H9 (cell line): ENCODE measurements around the gene MUC5AC. TPM values are rescaled to one million over a fixed set of nuclear protein-coding genes. Genes with fewer than 3 reads are reported as not detected.

Experiments
- DNase-seq: peaks from one replicate; pipeline ENCODE4 v3.0.0-alpha.2; 2017
- H2AFZ ChIP-seq: one replicate; pipeline ENCODE4 v1.6.1; 2013; ENCODE audit warnings: mild to moderate bottlenecking, low read length, control low read depth, moderate library complexity
- H2AK5ac ChIP-seq: 2 replicates; pipeline ENCODE4 v1.6.1; 2013; ENCODE audit warnings: low read length, control low read depth, mixed read lengths; ENCODE audit not compliant: insufficient read length
- H2BK120ac ChIP-seq: one replicate; pipeline ENCODE4 v1.6.1; 2013; ENCODE audit warnings: low read depth, mild to moderate bottlenecking, low read length, control low read depth, inconsistent platforms; ENCODE audit not compliant: poor library complexity, severe bottlenecking
- H2BK12ac ChIP-seq: 2 replicates; pipeline ENCODE4 v1.6.1; 2013; ENCODE audit warnings: low read length, control low read depth, mixed read lengths, low read depth; ENCODE audit not compliant: insufficient read length
- H2BK15ac ChIP-seq: 2 replicates; pipeline ENCODE4 v1.6.1; 2013; ENCODE audit warnings: low read depth, low read length, control low read depth
- H2BK20ac ChIP-seq: one replicate; pipeline ENCODE4 v1.6.1; 2013; ENCODE audit warnings: low read depth, mild to moderate bottlenecking, low read length, control low read depth, inconsistent platforms; ENCODE audit not compliant: poor library complexity, severe bottlenecking
- H2BK5ac ChIP-seq: 2 replicates; pipeline ENCODE4 v1.6.1; 2013; ENCODE audit warnings: low read length, control low read depth, mixed read lengths; ENCODE audit not compliant: insufficient read length
- H3K14ac ChIP-seq: 2 replicates; pipeline ENCODE4 v1.6.1; 2013; ENCODE audit warnings: low read length, control low read depth; ENCODE audit not compliant: insufficient read depth
- H3K18ac ChIP-seq: 2 replicates; pipeline ENCODE4 v1.6.1; 2013; ENCODE audit warnings: low read depth, mild to moderate bottlenecking, mixed read lengths, low read length, control low read depth; ENCODE audit not compliant: insufficient read length
- H3K23ac ChIP-seq: 2 replicates; pipeline ENCODE4 v1.6.1; 2013; ENCODE audit warnings: low read length, control low read depth, mixed read lengths, low read depth; ENCODE audit not compliant: insufficient read length
- H3K23me2 ChIP-seq: 2 replicates; pipeline ENCODE4 v1.6.1; 2013; ENCODE audit warnings: low read depth, mild to moderate bottlenecking, mixed read lengths, low read length, control low read depth; ENCODE audit not compliant: insufficient read length, poor library complexity, severe bottlenecking
- H3K27ac ChIP-seq: 2 replicates; pipeline ENCODE4 v1.5.1; 2013; ENCODE audit warnings: low read length, control low read depth, mixed read lengths, low read depth; ENCODE audit not compliant: insufficient read length
- H3K27me3 ChIP-seq: 2 replicates; pipeline ENCODE4 v1.6.1; 2013; ENCODE audit warnings: low read length, control low read depth, inconsistent platforms; ENCODE audit not compliant: insufficient read depth
- H3K4ac ChIP-seq: 2 replicates; pipeline ENCODE4 v1.6.1; 2013; ENCODE audit warnings: low read depth, mild to moderate bottlenecking, control low read depth, inconsistent platforms, low read length, moderate library complexity
- H3K4me1 ChIP-seq: 2 replicates; pipeline ENCODE4 v1.6.1; 2013; ENCODE audit warnings: low read length, control low read depth, inconsistent platforms; ENCODE audit not compliant: insufficient read depth
- H3K4me2 ChIP-seq: 2 replicates; pipeline ENCODE4 v1.6.1; 2013; ENCODE audit warnings: low read length, control low read depth, mixed read lengths; ENCODE audit not compliant: insufficient read length, insufficient read depth
- H3K56ac ChIP-seq: 2 replicates; pipeline ENCODE4 v1.6.1; 2013; ENCODE audit warnings: low read depth, mild to moderate bottlenecking, mixed read lengths, low read length, control low read depth; ENCODE audit not compliant: insufficient read length
- H3K79me1 ChIP-seq: 2 replicates; pipeline ENCODE4 v1.6.1; 2013; ENCODE audit warnings: low read depth, mild to moderate bottlenecking, moderate library complexity, low read length, control low read depth, inconsistent platforms; ENCODE audit not compliant: insufficient read depth, poor library complexity, severe bottlenecking
- H3K79me2 ChIP-seq: 2 replicates; pipeline ENCODE4 v1.6.1; 2013; ENCODE audit warnings: low read length, control low read depth, inconsistent platforms; ENCODE audit not compliant: insufficient read depth
- H3K9ac ChIP-seq: 2 replicates; pipeline ENCODE4 v1.6.1; 2013; ENCODE audit warnings: low read length, control low read depth, mixed read lengths; ENCODE audit not compliant: insufficient read length; ENCODE audit errors: extremely low read depth
- H3K9me3 ChIP-seq: one replicate; pipeline ENCODE4 v1.6.1; 2013; ENCODE audit warnings: low read depth, low read length, inconsistent platforms; ENCODE audit not compliant: control insufficient read depth
- H3T11ph ChIP-seq: one replicate; pipeline ENCODE4 v1.6.1; 2013; ENCODE audit warnings: mild to moderate bottlenecking, low read length, control low read depth, inconsistent platforms
- H4K20me1 ChIP-seq: one replicate; pipeline ENCODE4 v1.6.1; 2013; ENCODE audit not compliant: control insufficient read depth, insufficient read length, insufficient read depth
- H4K5ac ChIP-seq: 2 replicates; pipeline ENCODE4 v1.6.1; 2013; ENCODE audit warnings: low read depth, mild to moderate bottlenecking, mixed read lengths, low read length, control low read depth; ENCODE audit not compliant: insufficient read length
- H4K8ac ChIP-seq: replicated peaks from 2 replicates; pipeline ENCODE4 v1.6.1; 2013; ENCODE audit warnings: low read length, control low read depth, mixed read lengths, low read depth; ENCODE audit not compliant: insufficient read length
- H4K91ac ChIP-seq: 2 replicates; pipeline ENCODE4 v1.6.1; 2013; ENCODE audit warnings: low read depth, mild to moderate bottlenecking, moderate library complexity, mixed read lengths, low read length, control low read depth; ENCODE audit not compliant: insufficient read length
- H3K27ac Mint-ChIP-seq, 3 experiments: 2 replicates in 2 of 3; 3 replicates in 1 of 3; pipeline ENCODE4 v1.8.0; 2020 to 2021; ENCODE audit warnings: mixed read lengths in 3 of 3, mild to moderate bottlenecking in 1 of 3, moderate library complexity in 1 of 3
- H3K27me3 Mint-ChIP-seq: 2 replicates; pipeline ENCODE4 v1.8.0; 2021; ENCODE audit warnings: low read depth, mild to moderate bottlenecking, moderate library complexity, mixed read lengths
- H3K36me3 Mint-ChIP-seq, 3 experiments: 2 replicates in 2 of 3; 3 replicates in 1 of 3; pipeline ENCODE4 v1.8.0; 2020 to 2021; ENCODE audit warnings: low read depth in 3 of 3, mixed read lengths in 3 of 3; ENCODE audit not compliant: insufficient read depth in 1 of 3
- H3K4me1 Mint-ChIP-seq, 2 experiments: 2 replicates each; pipeline ENCODE4 v1.8.0; 2020; ENCODE audit warnings: mixed read lengths in 2 of 2
- H3K4me3 Mint-ChIP-seq, 2 experiments: 2 replicates in 1 of 2; 3 replicates in 1 of 2; pipeline ENCODE4 v1.8.0; 2020 to 2021; ENCODE audit warnings: mild to moderate bottlenecking in 2 of 2, mixed read lengths in 2 of 2, moderate library complexity in 1 of 2
- H3K9me3 Mint-ChIP-seq, 2 experiments: 2 replicates in 1 of 2; 3 replicates in 1 of 2; pipeline ENCODE4 v1.8.0; 2020; ENCODE audit warnings: mild to moderate bottlenecking in 2 of 2, mixed read lengths in 2 of 2, moderate library complexity in 1 of 2
- WGBS: extraction: QIAGEN DNeasy Blood & Tissue Kit; methylation state at CpG from one replicate; pipeline ENCODE4 v1.1.7; 2013; ENCODE audit warnings: missing lambda C conversion rate, low lambda C conversion rate, mixed read lengths; ENCODE audit not compliant: insufficient read length; ENCODE audit errors: extremely low coverage; 5-methylcytosine and 5-hydroxymethylcytosine counted together
- total RNA-seq: library from RNA; stranded (reverse); gene quantifications from 2 replicates; pipeline ENCODE4 v1.2.1, GENCODE V29; 2021
- TF ChIP-seq, protein P1 (sequence below): fragments of 200-600 bp; sonication (generic); conservative IDR thresholded peaks from 3 replicates; pipeline ENCODE4 v1.8.0; 2021; ENCODE audit warnings: antibody characterized with exemption, mild to moderate bottlenecking

MUC5AC gene
- total RNA-seq, 1 experiment from 2014 or later, result not detected

DNA sequence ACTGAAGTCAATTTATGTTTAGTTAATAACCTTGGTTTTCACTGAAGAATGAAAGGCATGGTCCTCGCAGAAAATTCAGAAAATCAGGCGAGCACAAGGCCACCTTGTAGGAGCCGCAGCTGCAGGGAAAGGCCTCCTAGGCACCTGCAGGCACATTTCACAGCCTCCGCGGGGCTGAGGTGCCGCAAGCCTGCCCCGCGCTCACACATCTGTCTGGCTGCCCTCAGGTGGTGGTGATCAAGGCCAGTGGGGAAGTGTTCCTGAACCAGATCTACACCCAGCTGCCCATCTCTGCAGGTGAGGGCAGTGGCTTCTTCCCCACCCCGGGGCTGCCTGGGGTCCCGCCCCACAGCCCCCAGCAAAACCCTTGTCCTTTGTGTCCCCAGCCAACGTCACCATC, 10.5 kb downstream of the MUC5AC start:
- no peak for DNase-seq
- H3K23ac ChIP-seq, result no peak overlapping the region
- H3K4me1 ChIP-seq, result no peaks in the 10 kb centered on the region
- no peak overlapping the region for H4K5ac ChIP-seq
- H3T11ph ChIP-seq, result no peak overlapping the region
- H3K4ac ChIP-seq, result no peak overlapping the region
- H3K14ac ChIP-seq, result no peak overlapping the region
- TF ChIP-seq, protein P1, sequence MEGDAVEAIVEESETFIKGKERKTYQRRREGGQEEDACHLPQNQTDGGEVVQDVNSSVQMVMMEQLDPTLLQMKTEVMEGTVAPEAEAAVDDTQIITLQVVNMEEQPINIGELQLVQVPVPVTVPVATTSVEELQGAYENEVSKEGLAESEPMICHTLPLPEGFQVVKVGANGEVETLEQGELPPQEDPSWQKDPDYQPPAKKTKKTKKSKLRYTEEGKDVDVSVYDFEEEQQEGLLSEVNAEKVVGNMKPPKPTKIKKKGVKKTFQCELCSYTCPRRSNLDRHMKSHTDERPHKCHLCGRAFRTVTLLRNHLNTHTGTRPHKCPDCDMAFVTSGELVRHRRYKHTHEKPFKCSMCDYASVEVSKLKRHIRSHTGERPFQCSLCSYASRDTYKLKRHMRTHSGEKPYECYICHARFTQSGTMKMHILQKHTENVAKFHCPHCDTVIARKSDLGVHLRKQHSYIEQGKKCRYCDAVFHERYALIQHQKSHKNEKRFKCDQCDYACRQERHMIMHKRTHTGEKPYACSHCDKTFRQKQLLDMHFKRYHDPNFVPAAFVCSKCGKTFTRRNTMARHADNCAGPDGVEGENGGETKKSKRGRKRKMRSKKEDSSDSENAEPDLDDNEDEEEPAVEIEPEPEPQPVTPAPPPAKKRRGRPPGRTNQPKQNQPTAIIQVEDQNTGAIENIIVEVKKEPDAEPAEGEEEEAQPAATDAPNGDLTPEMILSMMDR, result no peak
- H2BK15ac ChIP-seq, result no peak overlapping the region
- Mint-ChIP-seq H3K9me3 (peaks cover 31 to 41% of the 10 kb centered on the region in 2 experiments), H3K27me3 (peaks cover 3% of the 10 kb centered on the region), H3K4me3 (no peak overlapping the region), H3K36me3 (peaks cover 0 to 4% (median 0%) of the 10 kb centered on the region in 3 experiments; a peak in 2 of 7 replicates), H3K4me1 (no peaks in the 10 kb centered on the region), H3K27ac (no peak overlapping the region)
- H3K79me2 ChIP-seq, result no peaks in the 10 kb centered on the region
- H3K27ac ChIP-seq, result no peak overlapping the region
- no peak overlapping the region for H3K18ac ChIP-seq
- H3K9ac ChIP-seq, result no peak overlapping the region
- no peak overlapping the region for H2BK5ac ChIP-seq
- H2BK12ac ChIP-seq, result no peak overlapping the region
- no peaks in the 10 kb centered on the region for H4K20me1 ChIP-seq
- no peaks in the 10 kb centered on the region for H3K23me2 ChIP-seq
- H2AK5ac ChIP-seq, result no peak overlapping the region
- no peak overlapping the region for H3K56ac ChIP-seq
- no peak overlapping the region for H4K91ac ChIP-seq
- no peaks in the 10 kb centered on the region for H3K9me3 ChIP-seq
- no peak overlapping the region for H4K8ac ChIP-seq
- no peaks in the 10 kb centered on the region for H3K27me3 ChIP-seq
- H3K4me2 ChIP-seq, result no peak overlapping the region
- H2BK20ac ChIP-seq, result no peak overlapping the region
- H2BK120ac ChIP-seq, result no peak overlapping the region
- H3K79me1 ChIP-seq, result no peaks in the 10 kb centered on the region
- no peak overlapping the region for H2AFZ ChIP-seq
- WGBS, result no CpG with 5 or more reads among the region's 11 CpGs
